HUDEP-2 (cell line): ENCODE results near the gene RYR2.
"Not testable (repeated sequence)": the region's sequence is repeated elsewhere in the genome, so short reads cannot be mapped to it uniquely, and the experiment has no call there.

Experiments used
- DNase-seq, 76 experiments: peaks; one replicate each; lab custom pipeline; 2025; ENCODE audit not compliant: unreplicated experiment in 76 of 76; lab: John Stamatoyannopoulos, UW

RYR2 gene

DNA sequence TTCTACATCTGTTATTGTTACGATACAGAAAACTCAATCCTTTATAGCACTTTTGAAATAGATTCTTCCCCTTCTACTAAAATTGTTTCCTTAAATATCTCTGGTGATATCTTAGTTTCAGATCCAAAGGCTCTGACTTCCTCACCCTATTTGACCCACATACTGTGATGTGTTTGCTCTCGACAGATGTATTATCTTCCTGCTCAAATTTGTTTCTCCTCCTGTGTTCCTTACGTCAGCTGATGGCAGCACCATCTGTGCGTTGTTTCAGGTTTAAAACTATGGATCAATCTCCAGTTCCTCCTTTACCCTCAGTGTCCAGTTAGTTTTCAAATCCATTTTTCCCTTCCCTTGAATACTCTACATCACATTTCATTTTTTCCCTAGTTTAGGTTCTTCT is 274.4 kb downstream of the RYR2 start:
- DNase-seq = no peak

DNA sequence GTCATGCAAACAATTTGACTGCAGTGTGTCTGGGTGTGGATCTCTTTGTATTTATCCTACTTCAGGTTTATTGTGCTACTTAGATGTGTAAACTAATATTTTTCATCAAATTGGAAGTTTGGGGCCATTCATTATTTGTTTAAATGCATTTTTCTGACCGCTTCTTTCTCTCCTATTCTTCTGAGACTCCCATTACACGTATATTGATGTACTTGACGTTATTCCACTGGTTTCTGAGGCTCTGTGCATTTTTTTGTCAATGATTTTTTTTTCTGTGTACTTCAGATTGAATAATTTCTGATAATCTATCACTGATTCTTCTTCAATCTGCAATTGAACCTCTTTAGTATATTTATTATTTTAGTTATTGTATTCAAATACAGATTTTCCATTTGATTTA is 276.8 kb downstream of the RYR2 start:
- DNase-seq = no peak

GRCh38 chr1:237320890-237321289 is 278.9 kb downstream of the RYR2 start:
- no peak for DNase-seq

DNA sequence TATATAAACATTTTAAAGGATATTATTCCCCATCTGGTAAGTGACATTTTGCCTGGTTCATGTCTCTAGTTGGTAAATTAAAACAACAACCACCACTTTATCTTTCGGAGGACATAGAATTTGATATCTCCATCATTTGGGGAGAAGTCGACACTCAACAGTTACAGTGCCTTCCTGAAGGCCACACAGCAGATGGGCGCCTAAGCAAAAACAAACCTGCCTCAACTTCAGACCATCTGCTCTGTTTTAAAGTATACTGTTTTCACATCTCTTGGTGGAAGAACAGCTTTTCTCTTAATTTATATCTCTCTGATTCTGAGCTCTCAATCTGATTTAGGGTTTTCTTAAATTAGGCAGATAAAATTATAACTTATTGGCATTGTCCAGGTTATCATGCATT is 282.2 kb downstream of the RYR2 start:
- no peak for DNase-seq

GRCh38 chr1:237327061-237327460 is 285.1 kb downstream of the RYR2 start:
- no peak for DNase-seq

GRCh38 chr1:237340892-237341291 is 298.9 kb downstream of the RYR2 start:
- no peak for DNase-seq

GRCh38 chr1:237341391-237341790 is 299.4 kb downstream of the RYR2 start:
- DNase-seq = no peak

GRCh38 chr1:237342730-237343129 is 300.7 kb downstream of the RYR2 start:
- DNase-seq = no peak

- no peak for DNase-seq
These were observed 310.8 kb downstream of the RYR2 start for GRCh38 chr1:237352747-237353146.

- no peak for DNase-seq
These were observed 311.9 kb downstream of the RYR2 start for GRCh38 chr1:237353918-237354317.

DNA sequence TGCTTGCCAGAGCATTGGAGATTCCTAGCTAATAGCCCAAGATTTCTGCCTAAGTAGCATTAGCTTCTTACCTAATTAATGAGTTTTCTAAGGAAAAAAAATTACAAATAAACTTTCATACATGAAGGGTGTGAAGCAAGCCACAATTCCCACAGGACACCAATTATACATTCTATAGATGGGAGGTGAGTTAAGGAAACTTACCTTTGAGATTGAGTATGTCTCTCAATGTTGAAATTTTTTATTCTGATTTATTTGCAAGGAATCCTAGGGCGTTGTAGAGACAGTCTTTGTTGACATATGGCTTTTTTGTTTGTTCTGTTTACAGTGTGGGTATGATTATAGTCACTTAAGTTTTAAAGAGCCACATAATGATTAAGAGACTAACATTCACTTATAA is 313.0 kb downstream of the RYR2 start:
- no peak for DNase-seq

DNA sequence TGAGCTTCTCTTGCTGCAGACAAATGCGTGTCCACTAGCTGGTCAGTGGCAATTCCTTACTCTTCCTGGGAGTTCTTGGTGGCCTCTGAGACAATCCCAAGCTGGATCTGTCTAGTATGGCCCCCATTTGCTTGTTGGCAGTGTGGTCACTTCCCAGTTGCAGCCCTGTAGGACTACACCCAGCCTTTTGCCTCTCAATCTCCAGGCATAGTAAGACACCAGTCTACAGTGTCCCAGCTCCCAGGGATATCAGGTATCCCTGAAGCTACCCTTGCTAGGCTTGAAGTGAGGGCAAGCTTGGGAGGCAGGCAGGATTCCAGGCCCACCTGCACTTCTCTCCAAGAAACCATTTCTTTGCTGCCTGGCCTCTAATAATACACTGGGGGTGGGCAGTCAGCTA is 316.6 kb downstream of the RYR2 start:
- DNase-seq = no peak

GRCh38 chr1:237367758-237368157 is 325.8 kb downstream of the RYR2 start:
- DNase-seq = no peak

DNA sequence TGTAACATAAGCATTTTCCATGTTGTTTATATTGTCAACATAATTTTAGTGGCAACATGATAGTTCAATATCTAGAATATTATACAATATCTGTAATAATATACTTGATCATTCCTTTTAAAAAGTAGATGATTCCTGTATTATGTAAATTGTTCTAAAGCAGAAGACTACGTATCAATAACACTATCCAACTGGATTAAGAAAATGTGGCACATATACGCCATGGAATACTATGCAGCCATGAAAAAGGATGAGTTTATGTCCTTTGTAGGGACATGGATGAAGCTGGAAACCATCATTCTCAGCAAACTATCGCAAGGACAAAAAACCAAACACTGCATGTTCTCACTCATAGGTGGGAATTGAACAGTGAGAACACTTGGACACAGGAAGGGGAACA is 329.5 kb downstream of the RYR2 start:
- DNase-seq = not testable (repeated sequence)

GRCh38 chr1:237383791-237384190 is 341.8 kb downstream of the RYR2 start:
- no peak for DNase-seq

DNA sequence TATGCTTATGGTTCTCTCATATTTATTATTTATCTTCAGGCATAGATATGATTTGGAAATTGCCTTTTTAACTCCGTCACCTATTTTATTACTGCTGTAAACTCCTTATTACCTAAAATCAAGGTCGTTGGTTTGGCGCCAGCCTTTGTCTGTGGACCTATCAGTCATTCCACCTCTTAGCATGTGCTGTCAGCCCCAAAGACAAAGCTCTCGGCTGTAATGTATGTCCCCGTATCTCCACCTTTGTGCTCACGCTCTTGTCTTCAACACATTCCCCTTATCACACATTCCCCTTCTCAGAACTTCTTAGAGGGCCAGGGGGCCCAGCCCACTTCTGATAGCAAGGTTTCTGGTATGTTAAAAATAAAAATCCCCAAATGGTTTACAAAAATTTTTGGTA is 342.2 kb downstream of the RYR2 start:
- no peak for DNase-seq

GRCh38 chr1:237386362-237387143 is 344.6 kb downstream of the RYR2 start:
- DNase-seq = peak in 2 of 76 experiments; percentile 3 to 5

DNA sequence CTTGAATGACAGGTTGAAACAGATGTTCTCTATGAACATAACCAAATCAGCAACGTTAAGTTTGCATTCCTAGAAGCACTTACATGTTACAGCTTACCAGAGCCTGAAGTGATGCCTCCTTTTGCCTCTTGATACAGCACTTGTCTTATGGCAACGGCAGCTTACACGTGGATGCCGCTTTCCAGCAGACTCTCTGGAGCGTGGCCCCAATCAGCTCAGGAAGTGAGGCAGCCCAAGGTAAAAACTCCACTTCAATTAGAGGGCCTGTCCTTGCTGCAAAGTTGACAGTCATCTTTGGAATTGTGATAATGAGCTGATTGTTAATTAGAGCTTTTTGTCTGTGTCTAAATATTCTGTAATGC is 345.1 kb downstream of the RYR2 start:
- no peak for DNase-seq

DNA sequence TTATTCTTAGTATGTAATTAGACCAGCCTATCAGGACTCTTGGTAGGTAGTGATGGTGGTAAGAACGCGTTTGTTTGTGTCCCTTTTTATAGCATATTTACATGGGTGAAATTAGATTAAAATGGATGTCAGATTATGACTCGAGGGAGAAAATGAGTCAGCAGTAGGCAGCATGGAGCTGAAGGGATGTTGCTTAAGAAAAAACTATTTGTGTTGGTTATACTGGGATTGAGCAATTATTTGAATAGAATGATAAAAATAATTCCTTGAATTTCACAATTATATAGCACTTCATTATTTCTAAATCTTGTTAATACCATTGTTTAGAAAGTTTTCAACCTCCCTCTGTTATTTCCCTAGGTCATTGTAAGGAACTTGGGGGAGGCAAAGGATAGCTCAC is 348.8 kb downstream of the RYR2 start:
- DNase-seq = no peak

- DNase-seq = no peak
These were observed 351.6 kb downstream of the RYR2 start for GRCh38 chr1:237393632-237394031.

DNA sequence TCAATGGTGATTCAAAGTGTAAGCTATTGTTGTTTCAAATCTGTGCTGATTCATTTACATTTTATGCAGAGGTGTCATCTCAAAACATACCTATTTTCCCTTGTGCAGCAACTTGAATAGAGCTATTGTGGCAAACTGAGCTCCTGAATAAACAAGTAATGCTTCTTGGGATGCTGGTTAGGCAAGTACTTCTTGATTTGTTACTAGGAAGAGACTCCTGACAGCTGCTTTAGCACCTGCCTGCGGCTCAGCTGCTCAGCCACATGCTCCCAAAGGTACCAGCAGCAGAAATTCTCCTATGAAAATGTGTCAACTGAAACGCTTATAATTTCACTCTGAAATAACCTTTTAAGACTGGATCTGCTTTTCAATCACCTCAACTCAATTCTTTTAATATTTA is 352.3 kb downstream of the RYR2 start:
- DNase-seq = no peak

DNA sequence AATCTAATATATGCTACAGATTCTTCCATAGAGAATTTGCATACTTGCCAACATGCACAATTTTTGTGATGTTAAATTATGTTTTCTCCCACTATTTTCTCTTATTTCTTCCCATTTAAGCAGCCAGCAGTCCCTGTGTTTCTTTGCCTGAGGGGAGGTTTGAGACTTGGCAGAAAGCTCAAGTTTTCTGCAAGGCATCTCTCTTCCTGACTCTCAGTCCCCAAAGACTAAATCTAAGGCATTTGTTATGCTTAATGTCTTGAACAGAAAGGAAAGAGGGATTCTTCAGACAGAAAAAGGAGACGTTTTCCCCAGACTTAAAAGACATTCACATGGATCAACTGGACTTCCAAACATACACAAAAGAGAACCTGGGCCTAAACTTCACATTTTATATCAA is 354.4 kb downstream of the RYR2 start:
- DNase-seq = no peak

- DNase-seq = no peak
These were observed 356.8 kb downstream of the RYR2 start for GRCh38 chr1:237398751-237399150.
